Medulla oblongata (tissue), 1 donor: Measurements from ENCODE around the gene RBFOX1.

Experiments used
- DNase-seq: peaks from one replicate; pipeline ENCODE4 v3.0.0-alpha.2; 2015; ENCODE audit errors: extremely low spot score

Gene RBFOX1

GRCh38 chr16:7688811-7689210 is 356.2 kb downstream of the RBFOX1 start:
- DNase-seq, result no peak

- DNase-seq, result no peak
Observed at GRCh38 chr16:7689234-7689633, 356.6 kb downstream of the RBFOX1 start.

DNA sequence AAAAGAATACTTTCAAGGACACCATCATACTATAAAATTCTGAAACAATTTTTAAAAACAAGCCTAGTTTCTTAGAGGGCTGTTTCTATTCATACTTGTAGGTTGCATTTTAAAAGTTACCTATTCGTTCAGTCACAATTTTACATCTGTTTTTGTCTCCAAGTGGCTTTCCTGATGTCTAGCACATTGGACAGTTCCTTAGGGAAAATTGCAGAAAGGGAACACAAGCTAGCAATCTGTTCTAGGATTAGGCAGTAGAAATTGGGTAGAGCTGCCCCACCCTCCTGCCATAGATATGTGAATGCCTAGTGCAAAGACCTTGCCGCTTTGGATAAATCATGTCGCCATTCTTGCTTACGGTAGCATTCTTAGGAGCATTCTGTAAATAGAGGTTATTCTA is 358.9 kb downstream of the RBFOX1 start:
- DNase-seq, result no peak

- DNase-seq, result no peak
Observed at GRCh38 chr16:7703672-7704071, 371.0 kb downstream of the RBFOX1 start.

- no peak for DNase-seq
Observed at GRCh38 chr16:7705885-7706284, 373.2 kb downstream of the RBFOX1 start.

DNA sequence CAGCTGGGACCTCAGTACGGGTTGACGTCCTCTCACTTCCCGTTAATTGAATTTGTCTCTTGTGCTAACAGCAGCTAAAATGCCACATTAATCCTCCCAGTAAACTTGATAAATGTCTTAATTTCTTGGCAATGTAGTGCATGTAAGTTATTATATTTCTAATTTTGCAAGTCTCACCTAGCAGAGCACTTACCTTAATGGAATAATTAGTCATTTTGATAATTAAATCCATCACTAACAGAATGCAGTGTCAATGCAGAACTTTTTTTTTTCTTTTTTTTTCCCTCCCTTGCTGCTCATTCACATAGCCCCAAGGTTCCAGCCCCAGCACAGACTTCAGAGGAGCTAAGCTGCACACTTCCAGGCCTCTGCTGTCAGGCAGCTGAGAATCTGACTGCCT is 376.5 kb downstream of the RBFOX1 start:
- DNase-seq, result no peak

DNA sequence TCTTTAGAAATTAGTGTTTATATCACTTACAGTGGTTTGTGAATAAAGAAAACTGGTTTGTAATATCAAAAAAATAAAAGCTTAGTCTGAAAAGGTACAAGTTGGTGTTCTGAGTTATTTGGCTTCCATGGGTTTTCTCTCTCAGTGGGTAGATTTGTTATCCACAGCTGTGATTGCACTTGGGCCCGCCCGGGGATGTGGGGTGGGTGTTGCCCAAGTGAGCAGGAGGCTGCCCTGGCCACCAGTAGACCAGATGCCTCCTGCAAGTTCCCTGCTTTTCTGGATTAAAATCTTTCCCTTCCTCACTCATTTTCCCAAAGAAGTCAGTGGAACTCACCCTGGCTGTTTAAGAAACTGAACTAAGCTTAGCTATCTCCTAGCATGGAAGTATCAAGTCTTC is 380.6 kb downstream of the RBFOX1 start:
- no peak for DNase-seq

DNA sequence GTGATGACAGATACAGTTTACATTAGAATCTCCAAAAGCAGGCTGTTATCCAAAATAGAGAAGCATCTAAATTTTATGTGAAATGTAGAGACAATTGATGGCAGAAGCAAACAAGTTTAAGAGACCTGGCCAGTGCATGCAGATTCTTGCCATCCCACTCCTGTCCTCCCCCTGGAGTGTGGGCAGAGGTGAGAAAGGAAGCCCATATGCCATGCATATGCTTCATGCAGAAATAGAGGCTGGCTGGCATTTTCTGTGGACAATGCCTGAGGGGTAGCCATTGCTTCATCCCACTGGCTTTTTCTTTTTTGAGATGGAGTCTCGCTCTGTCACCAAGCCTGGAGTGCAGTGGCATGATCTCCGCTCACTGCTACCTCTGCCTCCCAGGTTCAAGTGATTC is 382.1 kb downstream of the RBFOX1 start:
- DNase-seq, result no peak

- no peak for DNase-seq
Observed at GRCh38 chr16:7716660-7717550, 384.3 kb downstream of the RBFOX1 start.

- DNase-seq, result no peak
Observed at GRCh38 chr16:7722761-7723160, 390.1 kb downstream of the RBFOX1 start.

GRCh38 chr16:7731141-7731540 is 398.5 kb downstream of the RBFOX1 start:
- peak; percentile 57 for DNase-seq

GRCh38 chr16:7736138-7736665 is 403.6 kb downstream of the RBFOX1 start:
- DNase-seq, result no peak

GRCh38 chr16:7742626-7743025 is 410.0 kb downstream of the RBFOX1 start:
- no peak for DNase-seq

GRCh38 chr16:7744546-7745264 is 412.1 kb downstream of the RBFOX1 start:
- peak; percentile 88 for DNase-seq

GRCh38 chr16:7745276-7745675 is 412.6 kb downstream of the RBFOX1 start:
- DNase-seq, result peak; percentile 58

- no peak for DNase-seq
Observed at GRCh38 chr16:7746941-7747340, 414.3 kb downstream of the RBFOX1 start.

- DNase-seq, result no peak
Observed at GRCh38 chr16:7748522-7748921, 415.9 kb downstream of the RBFOX1 start.

- no peak for DNase-seq
Observed at GRCh38 chr16:7755347-7755882, 422.8 kb downstream of the RBFOX1 start.
